Epithelial cell of proximal tubule (primary cell): ENCODE measurements around the gene TMIGD2. TPM values are rescaled to one million over a fixed set of nuclear protein-coding genes. Genes with fewer than 3 reads are reported as not detected.
"Not testable (repeated sequence)": the region's sequence is repeated elsewhere in the genome, so short reads cannot be mapped to it uniquely, and the experiment has no call there.

ENCODE experiments used
- DNase-seq: peaks from one replicate; pipeline ENCODE4 v3.0.0-alpha.2; 2011; ENCODE audit warnings: low read depth
- H3K4me3 ChIP-seq: 2 replicates; pipeline ENCODE4 v1.5.1; 2011; ENCODE audit warnings: low read depth, mild to moderate bottlenecking, low read length
- total RNA-seq: library from RNA; depleted of rRNA; stranded (reverse); fragments of >200 nt; gene quantifications from 2 replicates; pipeline ENCODE4 v1.2.3, GENCODE V29; 2015
- TF ChIP-seq, protein P1 (sequence below): conservative IDR thresholded peaks from 2 replicates; pipeline ENCODE4 v1.5.1; 2012; ENCODE audit warnings: low read depth, mild to moderate bottlenecking, low read length

The TMIGD2 gene
- total RNA-seq, 1 donor from 2014 or later: not detected

DNA sequence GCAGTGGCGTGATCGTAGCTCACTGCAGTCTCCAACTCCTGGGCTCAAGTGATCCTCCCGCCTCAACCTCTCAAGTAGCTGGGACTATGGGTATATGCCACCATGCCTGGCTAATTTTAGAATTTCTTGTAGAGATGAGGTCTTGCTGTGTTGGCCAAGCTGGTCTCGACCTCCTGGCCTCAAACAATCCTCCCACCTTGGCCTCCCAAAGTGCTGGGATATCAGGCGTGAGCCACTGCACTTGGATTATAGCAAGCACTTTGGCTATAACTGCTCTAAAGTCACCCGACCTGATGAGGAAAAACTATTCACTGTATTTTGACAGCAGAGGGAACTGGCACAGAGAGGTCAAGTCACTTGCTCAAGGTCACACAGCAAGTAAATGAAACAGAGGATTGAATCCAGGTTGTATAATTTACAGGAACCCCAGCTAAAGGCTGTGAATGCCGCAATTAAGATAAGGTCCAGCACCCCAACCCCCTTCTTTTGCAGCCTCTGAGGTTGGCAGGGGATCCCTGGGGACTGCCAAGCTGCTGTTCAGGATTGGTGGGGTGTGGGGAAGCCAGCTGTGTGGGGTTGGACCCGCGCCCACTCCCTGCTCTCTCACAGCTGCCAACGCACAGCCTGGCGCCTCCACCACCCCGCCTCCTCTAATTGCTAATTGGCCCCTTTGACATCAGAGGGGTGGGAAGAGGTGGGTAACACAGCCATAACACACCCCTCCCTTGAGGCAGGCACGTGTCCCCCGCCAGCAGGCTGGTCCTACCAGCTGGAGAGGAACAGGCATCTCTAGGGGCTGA is 6.0 kb downstream of the TMIGD2 start:
- H3K4me3 ChIP-seq: no peak overlapping the region
- DNase-seq: no peak
- TF ChIP-seq, protein P1, sequence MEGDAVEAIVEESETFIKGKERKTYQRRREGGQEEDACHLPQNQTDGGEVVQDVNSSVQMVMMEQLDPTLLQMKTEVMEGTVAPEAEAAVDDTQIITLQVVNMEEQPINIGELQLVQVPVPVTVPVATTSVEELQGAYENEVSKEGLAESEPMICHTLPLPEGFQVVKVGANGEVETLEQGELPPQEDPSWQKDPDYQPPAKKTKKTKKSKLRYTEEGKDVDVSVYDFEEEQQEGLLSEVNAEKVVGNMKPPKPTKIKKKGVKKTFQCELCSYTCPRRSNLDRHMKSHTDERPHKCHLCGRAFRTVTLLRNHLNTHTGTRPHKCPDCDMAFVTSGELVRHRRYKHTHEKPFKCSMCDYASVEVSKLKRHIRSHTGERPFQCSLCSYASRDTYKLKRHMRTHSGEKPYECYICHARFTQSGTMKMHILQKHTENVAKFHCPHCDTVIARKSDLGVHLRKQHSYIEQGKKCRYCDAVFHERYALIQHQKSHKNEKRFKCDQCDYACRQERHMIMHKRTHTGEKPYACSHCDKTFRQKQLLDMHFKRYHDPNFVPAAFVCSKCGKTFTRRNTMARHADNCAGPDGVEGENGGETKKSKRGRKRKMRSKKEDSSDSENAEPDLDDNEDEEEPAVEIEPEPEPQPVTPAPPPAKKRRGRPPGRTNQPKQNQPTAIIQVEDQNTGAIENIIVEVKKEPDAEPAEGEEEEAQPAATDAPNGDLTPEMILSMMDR: no peak

GRCh38 chr19:4294389-4294788 is 7.8 kb downstream of the TMIGD2 start:
- TF ChIP-seq, protein P1: no peak
- no peak for DNase-seq
- no peak overlapping the region for H3K4me3 ChIP-seq

DNA sequence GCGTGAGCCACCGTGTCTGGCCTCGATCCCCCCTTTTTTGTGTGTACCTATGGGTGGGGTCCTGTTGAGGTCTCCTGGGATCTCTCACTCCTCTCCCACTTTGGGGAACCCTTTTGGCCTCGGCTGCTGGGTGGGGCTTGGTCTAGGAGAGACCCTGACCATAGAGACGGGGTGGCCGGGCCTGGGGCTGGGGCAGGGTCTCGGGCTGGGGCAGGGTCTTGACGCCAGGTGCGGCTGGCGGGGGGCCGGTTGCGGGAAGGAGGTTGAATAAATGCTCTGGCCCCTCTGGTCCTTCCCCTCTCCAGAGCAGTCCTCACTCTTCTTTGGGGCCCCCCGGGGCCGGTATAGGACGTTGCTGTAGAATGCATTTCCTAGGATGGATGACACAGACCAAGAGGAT is 9.7 kb downstream of the TMIGD2 start:
- H3K4me3 ChIP-seq: no peak overlapping the region
- no peak for DNase-seq
- TF ChIP-seq, protein P1: no peak

DNA sequence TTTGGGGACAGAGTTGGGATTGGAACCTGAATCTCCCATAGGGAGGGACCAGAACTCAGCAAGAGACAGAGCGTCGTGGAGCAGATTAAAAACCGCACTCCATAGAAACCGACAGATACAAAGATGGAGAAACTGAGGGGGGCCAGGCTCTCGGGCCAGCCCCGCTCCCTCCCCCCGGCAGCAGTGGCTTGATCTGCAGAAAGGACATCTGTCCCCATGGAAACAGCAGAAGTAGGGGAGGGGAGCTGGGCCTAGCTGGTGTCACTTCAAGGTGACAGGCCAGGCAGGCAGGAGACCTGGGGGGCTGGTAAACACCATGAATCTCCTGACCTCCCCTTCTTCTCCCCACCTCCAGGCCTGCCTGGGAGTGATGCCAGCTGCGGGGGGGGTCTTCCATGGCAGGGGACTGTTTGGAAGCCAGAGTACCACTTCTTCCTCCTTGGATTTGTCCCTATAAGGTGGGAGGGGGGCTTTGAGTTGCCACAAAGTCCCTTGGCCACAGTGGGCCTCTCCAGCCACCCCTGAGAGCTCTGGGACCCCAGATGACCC is 10.9 kb downstream of the TMIGD2 start:
- TF ChIP-seq, protein P1: no peak
- H3K4me3 ChIP-seq: no peak overlapping the region
- no peak for DNase-seq

DNA sequence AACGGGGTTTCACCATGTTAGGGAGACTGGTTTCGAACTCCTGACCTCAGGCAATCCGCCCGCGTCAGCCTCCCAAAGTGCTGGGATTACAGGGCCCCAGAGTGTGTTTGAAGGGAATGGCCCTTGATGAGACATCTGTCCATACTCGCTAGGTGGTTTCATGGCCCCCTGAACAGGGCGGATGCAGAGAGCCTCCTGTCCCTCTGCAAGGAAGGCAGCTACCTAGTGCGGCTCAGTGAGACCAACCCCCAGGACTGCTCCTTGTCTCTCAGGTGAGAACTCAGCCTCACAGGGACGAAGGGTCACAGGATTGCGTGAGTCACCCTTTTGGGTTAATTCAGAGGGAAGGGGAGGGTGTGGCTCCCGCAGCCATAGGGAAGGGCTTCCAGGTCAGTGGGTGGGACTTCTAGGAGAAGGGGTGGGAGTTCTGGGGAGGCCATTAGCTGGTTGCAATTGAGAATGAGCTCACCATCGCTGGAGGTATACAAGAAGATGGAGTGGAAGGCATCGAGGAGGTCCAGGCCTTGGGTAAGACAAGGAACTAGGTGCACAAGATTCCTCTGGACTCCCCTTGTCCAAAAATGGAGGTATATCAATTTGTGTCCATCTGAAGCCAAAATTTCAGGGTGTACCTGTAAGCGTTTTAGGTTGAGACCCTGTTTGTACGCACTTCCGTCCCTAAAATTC is 14.0 kb downstream of the TMIGD2 start:
- H3K4me3 ChIP-seq: no peak overlapping the region
- TF ChIP-seq, protein P1: no peak
- no peak for DNase-seq

DNA sequence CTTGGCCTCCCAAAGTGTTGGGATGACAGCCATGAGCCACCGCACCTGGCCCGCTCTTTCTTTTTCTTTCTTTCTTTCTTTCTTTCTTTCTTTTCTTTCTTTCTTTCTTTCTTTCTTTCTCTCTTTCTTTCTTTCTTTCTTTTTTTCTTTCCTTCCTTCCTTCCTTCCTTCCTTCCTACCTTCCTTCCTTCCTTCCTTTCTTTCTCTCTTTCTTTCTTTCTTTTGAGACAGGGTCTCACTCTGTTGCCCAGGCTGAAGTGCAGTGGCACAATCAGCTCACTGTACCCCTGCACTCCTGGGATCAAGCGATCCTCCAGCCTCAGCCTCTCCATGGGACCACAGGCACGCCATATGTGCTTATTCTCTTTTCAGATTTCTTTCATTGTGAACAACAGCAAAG is 16.0 kb downstream of the TMIGD2 start:
- DNase-seq, H3K4me3 ChIP-seq: not testable (repeated sequence)

GRCh38 chr19:4284974-4285373 is 17.2 kb downstream of the TMIGD2 start:
- TF ChIP-seq, protein P1: no peak
- no peak for DNase-seq
- no peak overlapping the region for H3K4me3 ChIP-seq
